HUDEP-2 (cell line): ENCODE results near the gene PLOD2.

ENCODE experiments used
- DNase-seq, 76 experiments: peaks; one replicate each; lab custom pipeline; 2025; ENCODE audit not compliant: unreplicated experiment in 76 of 76; lab: John Stamatoyannopoulos, UW

Gene PLOD2

GRCh38 chr3:146052056-146052790 lies 108.8 kb downstream of the PLOD2 start:
- no peak for DNase-seq

GRCh38 chr3:146050691-146051090 lies 110.3 kb downstream of the PLOD2 start:
- no peak for DNase-seq

- DNase-seq, result no peak
Observed at GRCh38 chr3:146047485-146047884, 113.5 kb downstream of the PLOD2 start.

- DNase-seq, result no peak
Observed at GRCh38 chr3:146044046-146044445, 116.9 kb downstream of the PLOD2 start.

- no peak for DNase-seq
Observed at GRCh38 chr3:146040630-146041029, 120.4 kb downstream of the PLOD2 start.

- no peak for DNase-seq
Observed at GRCh38 chr3:146037697-146038096, 123.3 kb downstream of the PLOD2 start.

- DNase-seq, result no peak
Observed at GRCh38 chr3:146036281-146036680, 124.7 kb downstream of the PLOD2 start.

GRCh38 chr3:146035366-146035765 lies 125.6 kb downstream of the PLOD2 start:
- no peak for DNase-seq

- DNase-seq, result no peak
Observed at GRCh38 chr3:146033950-146034349, 127.0 kb downstream of the PLOD2 start.

- no peak for DNase-seq
Observed at GRCh38 chr3:146026547-146026946, 134.4 kb downstream of the PLOD2 start.

GRCh38 chr3:146024260-146024659 lies 136.7 kb downstream of the PLOD2 start:
- no peak for DNase-seq

- no peak for DNase-seq
Observed at GRCh38 chr3:146020969-146021368, 140.0 kb downstream of the PLOD2 start.

- DNase-seq, result no peak
Observed at GRCh38 chr3:146019508-146019907, 141.5 kb downstream of the PLOD2 start.
